Measurements from ENCODE around the gene GLS2. TPM values are rescaled to one million over a fixed set of nuclear protein-coding genes. Genes with fewer than 3 reads are reported as not detected.

The GLS2 gene
- total and polyA plus RNA-seq, 9 of the 15 experiments (the other 6 are each of a cell fraction or from before 2014, with no cell fraction given), result 0.11 TPM; not detected in 8

GRCh38 chr12:56448860-56449621 lies 38.9 kb downstream of the GLS2 start, which contains the start of gene TIMELESS (continued):
- TF ChIP-seq PPARD (CRISPR knock-in tag; IDR thresholded peaks at IDR 0.05), result no peak
- TF ChIP-seq RBM14 (IDR thresholded peaks at IDR 0.05; ENCODE audit: borderline replicate concordance, insufficient read depth, low read depth, low read length), result no peak
- no peak for TF ChIP-seq MAFK (IDR thresholded peaks at IDR 0.05; ENCODE audit: low read length)
- no peak for TF ChIP-seq HNRNPUL1 (IDR thresholded peaks at IDR 0.05; ENCODE audit: low read length)
- no peak for TF ChIP-seq SMAD2 (IDR thresholded peaks at IDR 0.05; ENCODE audit: low read depth, low read length)
- TF ChIP-seq ZNF232 (CRISPR knock-in tag; IDR thresholded peaks at IDR 0.05), result no peak
- TF ChIP-seq ZBTB5 (IDR thresholded peaks at IDR 0.05), result no peak
- peak; percentile 93 for TF ChIP-seq ZNF511 (CRISPR knock-in tag; IDR thresholded peaks at IDR 0.05)
- TF ChIP-seq, protein P1, sequence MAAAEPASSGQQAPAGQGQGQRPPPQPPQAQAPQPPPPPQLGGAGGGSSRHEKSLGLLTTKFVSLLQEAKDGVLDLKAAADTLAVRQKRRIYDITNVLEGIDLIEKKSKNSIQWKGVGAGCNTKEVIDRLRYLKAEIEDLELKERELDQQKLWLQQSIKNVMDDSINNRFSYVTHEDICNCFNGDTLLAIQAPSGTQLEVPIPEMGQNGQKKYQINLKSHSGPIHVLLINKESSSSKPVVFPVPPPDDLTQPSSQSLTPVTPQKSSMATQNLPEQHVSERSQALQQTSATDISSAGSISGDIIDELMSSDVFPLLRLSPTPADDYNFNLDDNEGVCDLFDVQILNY (CRISPR knock-in tag; IDR thresholded peaks at IDR 0.05), result no peak
- TF ChIP-seq ARHGAP35 (IDR thresholded peaks at IDR 0.05; ENCODE audit: partially characterized antibody), result no peak
- TF ChIP-seq, protein P2, sequence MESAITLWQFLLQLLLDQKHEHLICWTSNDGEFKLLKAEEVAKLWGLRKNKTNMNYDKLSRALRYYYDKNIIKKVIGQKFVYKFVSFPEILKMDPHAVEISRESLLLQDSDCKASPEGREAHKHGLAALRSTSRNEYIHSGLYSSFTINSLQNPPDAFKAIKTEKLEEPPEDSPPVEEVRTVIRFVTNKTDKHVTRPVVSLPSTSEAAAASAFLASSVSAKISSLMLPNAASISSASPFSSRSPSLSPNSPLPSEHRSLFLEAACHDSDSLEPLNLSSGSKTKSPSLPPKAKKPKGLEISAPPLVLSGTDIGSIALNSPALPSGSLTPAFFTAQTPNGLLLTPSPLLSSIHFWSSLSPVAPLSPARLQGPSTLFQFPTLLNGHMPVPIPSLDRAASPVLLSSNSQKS (CRISPR knock-in tag; IDR thresholded peaks at IDR 0.05), result no peak
- no peak for TF ChIP-seq POLR2AphosphoS2 (IDR thresholded peaks at IDR 0.05; ENCODE audit: low read length)
- TF ChIP-seq CHD2 (IDR thresholded peaks at IDR 0.05; ENCODE audit: low read depth, low read length), result no peak; the same call in 1 of the 2 replicates
- no peak for TF ChIP-seq ZNF41 (CRISPR knock-in tag; conservative IDR thresholded peaks at IDR 0.05)
- TF ChIP-seq, protein P3, sequence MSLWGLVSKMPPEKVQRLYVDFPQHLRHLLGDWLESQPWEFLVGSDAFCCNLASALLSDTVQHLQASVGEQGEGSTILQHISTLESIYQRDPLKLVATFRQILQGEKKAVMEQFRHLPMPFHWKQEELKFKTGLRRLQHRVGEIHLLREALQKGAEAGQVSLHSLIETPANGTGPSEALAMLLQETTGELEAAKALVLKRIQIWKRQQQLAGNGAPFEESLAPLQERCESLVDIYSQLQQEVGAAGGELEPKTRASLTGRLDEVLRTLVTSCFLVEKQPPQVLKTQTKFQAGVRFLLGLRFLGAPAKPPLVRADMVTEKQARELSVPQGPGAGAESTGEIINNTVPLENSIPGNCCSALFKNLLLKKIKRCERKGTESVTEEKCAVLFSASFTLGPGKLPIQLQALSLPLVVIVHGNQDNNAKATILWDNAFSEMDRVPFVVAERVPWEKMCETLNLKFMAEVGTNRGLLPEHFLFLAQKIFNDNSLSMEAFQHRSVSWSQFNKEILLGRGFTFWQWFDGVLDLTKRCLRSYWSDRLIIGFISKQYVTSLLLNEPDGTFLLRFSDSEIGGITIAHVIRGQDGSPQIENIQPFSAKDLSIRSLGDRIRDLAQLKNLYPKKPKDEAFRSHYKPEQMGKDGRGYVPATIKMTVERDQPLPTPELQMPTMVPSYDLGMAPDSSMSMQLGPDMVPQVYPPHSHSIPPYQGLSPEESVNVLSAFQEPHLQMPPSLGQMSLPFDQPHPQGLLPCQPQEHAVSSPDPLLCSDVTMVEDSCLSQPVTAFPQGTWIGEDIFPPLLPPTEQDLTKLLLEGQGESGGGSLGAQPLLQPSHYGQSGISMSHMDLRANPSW (CRISPR knock-in tag; IDR thresholded peaks at IDR 0.05), result no peak; the same call in 1 of the 2 replicates
- TF ChIP-seq ZNF77 (CRISPR knock-in tag; IDR thresholded peaks at IDR 0.05), result no peak
- TF ChIP-seq HNRNPL (IDR thresholded peaks at IDR 0.05; ENCODE audit: low read depth, low read length), result no peak
- TF ChIP-seq, protein P4, sequence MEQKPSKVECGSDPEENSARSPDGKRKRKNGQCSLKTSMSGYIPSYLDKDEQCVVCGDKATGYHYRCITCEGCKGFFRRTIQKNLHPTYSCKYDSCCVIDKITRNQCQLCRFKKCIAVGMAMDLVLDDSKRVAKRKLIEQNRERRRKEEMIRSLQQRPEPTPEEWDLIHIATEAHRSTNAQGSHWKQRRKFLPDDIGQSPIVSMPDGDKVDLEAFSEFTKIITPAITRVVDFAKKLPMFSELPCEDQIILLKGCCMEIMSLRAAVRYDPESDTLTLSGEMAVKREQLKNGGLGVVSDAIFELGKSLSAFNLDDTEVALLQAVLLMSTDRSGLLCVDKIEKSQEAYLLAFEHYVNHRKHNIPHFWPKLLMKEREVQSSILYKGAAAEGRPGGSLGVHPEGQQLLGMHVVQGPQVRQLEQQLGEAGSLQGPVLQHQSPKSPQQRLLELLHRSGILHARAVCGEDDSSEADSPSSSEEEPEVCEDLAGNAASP (IDR thresholded peaks at IDR 0.05), result no peak
- no peak for TF ChIP-seq DNMT1 (IDR thresholded peaks at IDR 0.05)

Measured in K562 (cell line).